ENCODE data around the gene DNAJC7.

Gene DNAJC7

DNA sequence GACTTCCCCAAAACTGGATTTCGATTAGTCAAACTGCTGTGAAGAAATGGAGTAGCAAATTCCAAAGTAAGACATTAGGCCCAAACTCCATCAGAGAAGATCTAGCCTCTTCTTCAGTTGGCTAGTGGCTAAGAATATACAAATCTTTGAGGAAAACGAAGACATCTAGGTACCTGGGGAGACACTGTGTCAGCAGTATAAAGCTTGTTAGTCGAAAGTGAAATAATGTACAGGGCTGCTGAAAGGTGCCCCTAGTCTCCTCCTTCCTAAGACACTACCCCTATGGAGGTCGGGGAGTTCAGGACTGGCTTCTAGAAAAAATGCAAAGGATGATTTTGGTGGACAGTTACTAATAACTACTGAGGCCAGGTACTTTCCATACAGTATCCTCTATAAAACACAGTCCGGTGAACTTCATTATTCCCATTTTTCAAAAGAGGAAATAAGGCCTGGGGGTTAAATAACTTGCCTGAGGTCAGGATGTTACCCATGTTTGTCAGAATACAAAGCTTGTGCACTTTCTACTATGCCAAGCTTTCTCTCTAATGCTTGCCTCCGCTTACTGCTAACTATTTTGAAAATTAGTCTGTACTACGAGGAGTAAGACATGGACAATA is 15.0 kb downstream of the DNAJC7 start:
- H3K4me3 ChIP-seq (ENCODE audit: low read length), result no peak overlapping the region
- no peaks in the 10 kb centered on the region for H3K9me2 ChIP-seq (replicated peaks; ENCODE audit: control insufficient read depth, low read length)
- H3K27ac ChIP-seq (ENCODE audit: low read depth, low read length), result no peak overlapping the region

DNA sequence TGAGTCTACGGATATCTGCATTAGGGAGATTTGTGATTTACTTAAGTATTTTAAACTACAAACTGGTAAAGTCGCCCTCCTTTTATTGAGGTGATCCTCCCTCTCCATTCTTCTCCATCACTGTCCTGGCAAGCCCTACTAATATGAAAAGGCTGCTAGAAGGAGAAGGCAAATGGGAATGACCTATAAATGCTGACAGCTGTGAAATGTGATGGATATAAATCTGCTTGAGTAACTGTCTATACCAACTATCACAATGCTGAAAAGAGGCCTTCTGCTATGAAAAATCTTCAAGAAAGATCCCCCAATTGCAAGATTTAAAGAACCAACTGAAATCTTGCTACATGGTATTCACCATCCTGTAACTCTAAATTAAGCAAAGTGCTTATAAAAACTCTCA is 15.5 kb downstream of the DNAJC7 start:
- H3K9me3 ChIP-seq (ENCODE audit: control insufficient read depth, insufficient read depth, low read length), result no peaks in the 10 kb centered on the region
- TF ChIP-seq, protein P1, sequence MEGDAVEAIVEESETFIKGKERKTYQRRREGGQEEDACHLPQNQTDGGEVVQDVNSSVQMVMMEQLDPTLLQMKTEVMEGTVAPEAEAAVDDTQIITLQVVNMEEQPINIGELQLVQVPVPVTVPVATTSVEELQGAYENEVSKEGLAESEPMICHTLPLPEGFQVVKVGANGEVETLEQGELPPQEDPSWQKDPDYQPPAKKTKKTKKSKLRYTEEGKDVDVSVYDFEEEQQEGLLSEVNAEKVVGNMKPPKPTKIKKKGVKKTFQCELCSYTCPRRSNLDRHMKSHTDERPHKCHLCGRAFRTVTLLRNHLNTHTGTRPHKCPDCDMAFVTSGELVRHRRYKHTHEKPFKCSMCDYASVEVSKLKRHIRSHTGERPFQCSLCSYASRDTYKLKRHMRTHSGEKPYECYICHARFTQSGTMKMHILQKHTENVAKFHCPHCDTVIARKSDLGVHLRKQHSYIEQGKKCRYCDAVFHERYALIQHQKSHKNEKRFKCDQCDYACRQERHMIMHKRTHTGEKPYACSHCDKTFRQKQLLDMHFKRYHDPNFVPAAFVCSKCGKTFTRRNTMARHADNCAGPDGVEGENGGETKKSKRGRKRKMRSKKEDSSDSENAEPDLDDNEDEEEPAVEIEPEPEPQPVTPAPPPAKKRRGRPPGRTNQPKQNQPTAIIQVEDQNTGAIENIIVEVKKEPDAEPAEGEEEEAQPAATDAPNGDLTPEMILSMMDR (IDR thresholded peaks at IDR 0.05; ENCODE audit: low read depth, low read length, poor library complexity, severe bottlenecking), result no peak
- TF ChIP-seq EZH2phosphoT487 (IDR thresholded peaks at IDR 0.05; ENCODE audit: borderline replicate concordance, low read length), result no peak
- H3K4me2 ChIP-seq (ENCODE audit: low read length), result no peak overlapping the region
- H3K79me2 ChIP-seq (ENCODE audit: control insufficient read depth, low read length), result peaks cover 66% of the 10 kb centered on the region
- H3K4me3 ChIP-seq (ENCODE audit: low read length), result no peak overlapping the region
- H4K20me1 ChIP-seq (ENCODE audit: control insufficient read depth, insufficient read depth, low read depth, low read length), result 0 out of 2 replicates have a peak, but pooled peaks cover 3% of the 10 kb centered on the region
- H3K36me3 ChIP-seq (ENCODE audit: control insufficient read depth, low read length), result peaks cover 71% of the 10 kb centered on the region
- H3K27ac ChIP-seq (ENCODE audit: low read depth, low read length), result no peak overlapping the region
- no peaks in the 10 kb centered on the region for H3K27me3 ChIP-seq (ENCODE audit: control insufficient read depth, low read length)
- peaks cover 5% of the 10 kb centered on the region for H3F3A ChIP-seq (ENCODE audit: control insufficient read depth, insufficient read depth)
- no peaks in the 10 kb centered on the region for H3K9me2 ChIP-seq (replicated peaks; ENCODE audit: control insufficient read depth, low read length)
- peaks cover 17% of the 10 kb centered on the region for H3K4me1 ChIP-seq (ENCODE audit: control insufficient read depth, low read length)

More for the DNA sequence above, 15.0 kb downstream of the DNAJC7 start:
- H3K9me3 ChIP-seq (ENCODE audit: control insufficient read depth, insufficient read depth, low read length), result no peaks in the 10 kb centered on the region
- peaks cover 68% of the 10 kb centered on the region for H3K36me3 ChIP-seq (ENCODE audit: control insufficient read depth, low read length)
- peaks cover 11% of the 10 kb centered on the region for H3K4me1 ChIP-seq (ENCODE audit: control insufficient read depth, low read length)
- no peaks in the 10 kb centered on the region; the same call in 1 of the 2 replicates for H3F3A ChIP-seq (ENCODE audit: control insufficient read depth, insufficient read depth)
- peaks cover 71% of the 10 kb centered on the region for H3K79me2 ChIP-seq (ENCODE audit: control insufficient read depth, low read length)
- H3K4me2 ChIP-seq (ENCODE audit: low read length), result no peak overlapping the region
- 0 out of 2 replicates have a peak, but pooled peaks cover 3% of the 10 kb centered on the region for H4K20me1 ChIP-seq (ENCODE audit: control insufficient read depth, insufficient read depth, low read depth, low read length)
- TF ChIP-seq, protein P1 (IDR thresholded peaks at IDR 0.05; ENCODE audit: low read depth, low read length, poor library complexity, severe bottlenecking), result no peak
- no peak for TF ChIP-seq EZH2phosphoT487 (IDR thresholded peaks at IDR 0.05; ENCODE audit: borderline replicate concordance, low read length)
- no peaks in the 10 kb centered on the region for H3K27me3 ChIP-seq (ENCODE audit: control insufficient read depth, low read length)

DNA sequence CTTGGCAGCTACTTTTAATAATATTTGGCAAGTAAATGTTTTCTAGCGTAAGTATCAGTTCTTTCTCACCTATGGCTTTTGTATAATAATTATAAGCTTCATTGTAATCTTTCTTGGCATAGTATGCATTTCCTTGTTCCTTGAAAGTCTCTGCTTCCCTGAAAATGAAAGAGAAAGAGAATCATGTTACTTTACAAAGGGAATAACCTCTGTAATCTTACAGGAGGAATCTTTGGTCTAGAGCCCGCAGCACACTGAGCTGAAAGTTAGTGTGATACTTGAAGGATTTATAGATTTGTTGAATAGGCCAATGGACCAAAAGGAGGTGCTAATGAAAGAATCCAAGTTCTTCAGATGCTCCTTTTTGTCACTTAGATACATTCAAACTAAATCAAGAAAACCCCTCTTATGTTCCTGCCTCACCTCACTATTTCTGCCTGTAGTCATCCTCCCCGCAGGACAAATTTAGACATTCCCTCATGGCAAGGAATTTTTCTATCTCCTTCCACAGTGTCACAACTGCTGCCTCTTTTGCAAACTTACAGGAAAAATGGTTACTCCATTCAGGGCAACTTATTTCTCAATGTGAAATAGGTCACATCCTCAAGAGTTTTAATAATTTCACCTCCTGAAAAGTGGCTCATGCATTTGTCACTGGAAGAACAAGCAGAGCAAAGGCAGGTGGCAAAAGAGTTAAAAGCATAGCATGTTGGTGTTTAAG is 16.7 kb downstream of the DNAJC7 start:
- TF ChIP-seq, protein P1 (IDR thresholded peaks at IDR 0.05; ENCODE audit: low read depth, low read length, poor library complexity, severe bottlenecking), result no peak
- Histone ChIP-seq H3K27ac (ENCODE audit: low read depth, low read length) (no peak overlapping the region), H3K4me2 (ENCODE audit: low read length) (no peak overlapping the region), H3K4me3 (ENCODE audit: low read length) (no peak overlapping the region), H4K20me1 (ENCODE audit: control insufficient read depth, insufficient read depth, low read depth, low read length) (0 out of 2 replicates have a peak, but pooled peaks cover 3% of the 10 kb centered on the region), H3K79me2 (ENCODE audit: control insufficient read depth, low read length) (peaks cover 54% of the 10 kb centered on the region), H3K36me3 (ENCODE audit: control insufficient read depth, low read length) (peaks cover 82% of the 10 kb centered on the region), H3K9me3 (ENCODE audit: control insufficient read depth, insufficient read depth, low read length) (no peaks in the 10 kb centered on the region), H3K9me2 (replicated peaks; ENCODE audit: control insufficient read depth, low read length) (no peaks in the 10 kb centered on the region), H3K4me1 (ENCODE audit: control insufficient read depth, low read length) (peaks cover 29% of the 10 kb centered on the region), H3K27me3 (ENCODE audit: control insufficient read depth, low read length) (no peaks in the 10 kb centered on the region), H3F3A (ENCODE audit: control insufficient read depth, insufficient read depth) (peaks cover 7% of the 10 kb centered on the region)
